Measurements from ENCODE around the gene BICD1. TPM values are rescaled to one million over a fixed set of nuclear protein-coding genes. Genes with fewer than 3 reads are reported as not detected.

BICD1 gene
- total RNA-seq, 1 experiment from 2014 or later = 9.2 TPM

DNA sequence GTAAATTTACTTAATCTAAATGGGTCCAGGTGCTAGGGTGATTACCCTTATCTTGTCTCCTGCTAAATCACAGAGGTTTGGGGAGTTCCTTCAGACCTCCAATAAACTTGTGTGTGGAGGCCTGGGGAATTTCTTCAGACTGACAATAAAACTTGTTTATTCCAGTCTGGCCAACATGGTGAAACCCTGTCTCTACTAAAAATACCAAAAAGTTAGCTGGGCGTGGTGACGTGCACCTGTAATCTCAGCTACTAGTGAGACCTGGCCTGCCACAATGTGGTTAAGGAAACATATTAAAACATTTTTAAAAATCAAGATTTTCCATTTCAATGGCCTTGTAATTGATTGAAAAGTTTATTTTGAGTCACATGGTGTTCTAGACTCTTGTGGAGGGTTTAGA, 165.8 kb downstream of the BICD1 start:
- ATAC-seq (no peak), DNase-seq (no peak)
- H3K9ac ChIP-seq (ENCODE audit: low read length) = no peak overlapping the region
- no peaks in the 10 kb centered on the region for H3K27me3 ChIP-seq (ENCODE audit: low read length)
- no peaks in the 10 kb centered on the region for H3F3A ChIP-seq (ENCODE audit: low read length, unreplicated experiment)
- ChIA-PET CTCF (no interaction called here), POLR2A (ENCODE audit: unreplicated experiment) (no interaction called here)
- H3K9me3 ChIP-seq (ENCODE audit: low read length) = no peaks in the 10 kb centered on the region
- H4K20me1 ChIP-seq (ENCODE audit: low read length) = no peaks in the 10 kb centered on the region
- TF ChIP-seq EZH2 (IDR thresholded peaks at IDR 0.05; ENCODE audit: low read length, unreplicated experiment) (no peak), EZH2phosphoT487 (IDR thresholded peaks at IDR 0.05; ENCODE audit: borderline replicate concordance, low read length) (no peak)
- TF ChIP-seq, protein P1, sequence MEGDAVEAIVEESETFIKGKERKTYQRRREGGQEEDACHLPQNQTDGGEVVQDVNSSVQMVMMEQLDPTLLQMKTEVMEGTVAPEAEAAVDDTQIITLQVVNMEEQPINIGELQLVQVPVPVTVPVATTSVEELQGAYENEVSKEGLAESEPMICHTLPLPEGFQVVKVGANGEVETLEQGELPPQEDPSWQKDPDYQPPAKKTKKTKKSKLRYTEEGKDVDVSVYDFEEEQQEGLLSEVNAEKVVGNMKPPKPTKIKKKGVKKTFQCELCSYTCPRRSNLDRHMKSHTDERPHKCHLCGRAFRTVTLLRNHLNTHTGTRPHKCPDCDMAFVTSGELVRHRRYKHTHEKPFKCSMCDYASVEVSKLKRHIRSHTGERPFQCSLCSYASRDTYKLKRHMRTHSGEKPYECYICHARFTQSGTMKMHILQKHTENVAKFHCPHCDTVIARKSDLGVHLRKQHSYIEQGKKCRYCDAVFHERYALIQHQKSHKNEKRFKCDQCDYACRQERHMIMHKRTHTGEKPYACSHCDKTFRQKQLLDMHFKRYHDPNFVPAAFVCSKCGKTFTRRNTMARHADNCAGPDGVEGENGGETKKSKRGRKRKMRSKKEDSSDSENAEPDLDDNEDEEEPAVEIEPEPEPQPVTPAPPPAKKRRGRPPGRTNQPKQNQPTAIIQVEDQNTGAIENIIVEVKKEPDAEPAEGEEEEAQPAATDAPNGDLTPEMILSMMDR (conservative IDR thresholded peaks at IDR 0.05; ENCODE audit: low read depth, low read length) = no peak
- H3K4me2 ChIP-seq (ENCODE audit: low read length) = 0 out of 2 replicates have a peak overlapping the region, but pooled peaks have one; percentile 35
- no peak overlapping the region for H3K4me3 ChIP-seq (ENCODE audit: low read length)
- peaks cover 27% of the 10 kb centered on the region for H3K4me1 ChIP-seq (ENCODE audit: insufficient read depth, low read length)
- no peak overlapping the region for H2AFZ ChIP-seq (ENCODE audit: low read length)
- no peak overlapping the region for H3K27ac ChIP-seq (ENCODE audit: low read length)
- no peaks in the 10 kb centered on the region for H3K79me2 ChIP-seq (ENCODE audit: low read length)
- H3K9me2 ChIP-seq (replicated peaks; ENCODE audit: low read length) = no peaks in the 10 kb centered on the region
- BruUV-seq (replicated peaks) = no TSS peak
- intact Hi-C loops (cut with micrococcal nuclease) = no loop called here
- no peaks in the 10 kb centered on the region for H3K36me3 ChIP-seq (ENCODE audit: low read depth, low read length)

GRCh38 chr12:32273063-32273522, 166.4 kb downstream of the BICD1 start:
- POLR2A ChIA-PET (ENCODE audit: unreplicated experiment) = no interaction called here
- H3K79me2 ChIP-seq (ENCODE audit: low read length) = no peaks in the 10 kb centered on the region
- H3K9ac ChIP-seq (ENCODE audit: low read length) = no peak overlapping the region
- H3K9me2 ChIP-seq (replicated peaks; ENCODE audit: low read length) = no peaks in the 10 kb centered on the region
- peaks cover 27% of the 10 kb centered on the region for H3K4me1 ChIP-seq (ENCODE audit: insufficient read depth, low read length)
- peak overlapping the region; percentile 35 for H3K4me2 ChIP-seq (ENCODE audit: low read length)
- no peaks in the 10 kb centered on the region for H3K36me3 ChIP-seq (ENCODE audit: low read depth, low read length)
- H2AFZ ChIP-seq (ENCODE audit: low read length) = no peak overlapping the region
- intact Hi-C loops (cut with micrococcal nuclease) = no loop called here
- TF ChIP-seq EZH2 (IDR thresholded peaks at IDR 0.05; ENCODE audit: low read length, unreplicated experiment) (no peak), EZH2phosphoT487 (IDR thresholded peaks at IDR 0.05; ENCODE audit: borderline replicate concordance, low read length) (no peak)
- TF ChIP-seq, protein P1 (conservative IDR thresholded peaks at IDR 0.05; ENCODE audit: low read depth, low read length) = no peak
- H3F3A ChIP-seq (ENCODE audit: low read length, unreplicated experiment) = no peaks in the 10 kb centered on the region
- H3K4me3 ChIP-seq (ENCODE audit: low read length) = no peak overlapping the region
- DNase-seq (peak; percentile 86), ATAC-seq (peak; percentile 81)
- H3K9me3 ChIP-seq (ENCODE audit: low read length) = no peaks in the 10 kb centered on the region
- no peaks in the 10 kb centered on the region for H4K20me1 ChIP-seq (ENCODE audit: low read length)
- no peaks in the 10 kb centered on the region for H3K27me3 ChIP-seq (ENCODE audit: low read length)
- H3K27ac ChIP-seq (ENCODE audit: low read length) = peak overlapping the region; percentile 6; the same call in 1 of the 2 replicates
- CTCF ChIA-PET = no interaction called here
- BruUV-seq (replicated peaks) = no TSS peak

DNA sequence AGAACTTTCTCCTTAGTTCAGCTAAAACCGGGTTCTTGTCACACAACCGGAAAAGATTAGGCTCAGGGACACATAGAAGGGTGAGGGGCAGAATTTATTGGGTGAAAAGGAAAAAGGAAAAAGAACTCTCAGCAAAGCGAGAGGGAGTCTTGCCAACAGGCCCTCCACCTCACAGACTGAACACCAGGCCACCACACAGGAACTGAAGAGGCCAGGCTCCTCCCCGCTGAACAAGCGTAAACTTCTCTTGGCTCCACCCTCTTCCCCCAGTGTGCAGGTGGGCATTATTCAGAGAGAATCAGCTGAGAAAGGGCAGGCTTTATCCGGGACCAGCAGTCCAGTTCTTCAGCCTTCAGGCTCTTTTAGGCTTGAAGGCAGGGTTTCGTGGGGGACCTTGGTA, 167.1 kb downstream of the BICD1 start:
- Histone ChIP-seq H3K9ac (ENCODE audit: low read length) (no peak overlapping the region), H3F3A (ENCODE audit: low read length, unreplicated experiment) (no peaks in the 10 kb centered on the region), H3K36me3 (ENCODE audit: low read depth, low read length) (no peaks in the 10 kb centered on the region), H4K20me1 (ENCODE audit: low read length) (no peaks in the 10 kb centered on the region), H3K9me3 (ENCODE audit: low read length) (no peaks in the 10 kb centered on the region), H3K27ac (ENCODE audit: low read length) (peak overlapping the region; percentile 6; the same call in 1 of the 2 replicates), H3K9me2 (replicated peaks; ENCODE audit: low read length) (no peaks in the 10 kb centered on the region), H2AFZ (ENCODE audit: low read length) (no peak overlapping the region), H3K4me2 (ENCODE audit: low read length) (peak overlapping the region; percentile 35; the same call in 1 of the 2 replicates), H3K4me3 (ENCODE audit: low read length) (no peak overlapping the region), H3K79me2 (ENCODE audit: low read length) (no peaks in the 10 kb centered on the region), H3K4me1 (ENCODE audit: insufficient read depth, low read length) (peaks cover 27% of the 10 kb centered on the region), H3K27me3 (ENCODE audit: low read length) (no peaks in the 10 kb centered on the region)
- no TSS peak for BruUV-seq (replicated peaks)
- ATAC-seq = no peak
- no peak for DNase-seq
- ChIA-PET POLR2A (ENCODE audit: unreplicated experiment) (no interaction called here), CTCF (no interaction called here)
- intact Hi-C loops (cut with micrococcal nuclease) = no loop called here
- TF ChIP-seq EZH2 (IDR thresholded peaks at IDR 0.05; ENCODE audit: low read length, unreplicated experiment) (no peak), EZH2phosphoT487 (IDR thresholded peaks at IDR 0.05; ENCODE audit: borderline replicate concordance, low read length) (no peak)
- TF ChIP-seq, protein P1 (conservative IDR thresholded peaks at IDR 0.05; ENCODE audit: low read depth, low read length) = no peak
